ENCODE results near the gene JAKMIP1.

DNA sequence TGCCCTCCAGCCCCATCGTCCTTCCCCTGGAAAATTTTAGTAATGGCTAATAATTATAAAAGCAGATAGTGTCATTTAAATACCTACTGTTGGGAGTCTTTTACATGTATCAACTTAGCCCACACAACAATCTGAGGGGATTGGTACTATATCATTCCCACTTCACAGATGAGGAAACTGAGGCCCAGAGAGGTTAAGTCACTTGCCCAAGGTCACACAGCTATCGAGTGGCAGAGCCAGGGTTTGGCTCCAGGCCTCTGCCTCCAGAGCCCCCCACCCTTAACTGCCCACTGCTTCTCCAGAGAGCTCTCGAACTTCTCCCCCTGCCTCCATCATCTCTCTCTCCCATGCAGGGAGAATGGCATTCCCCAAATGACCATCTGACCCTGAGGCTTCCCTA, 189.6 kb downstream of the JAKMIP1 start:
- TF ChIP-seq, protein P1, sequence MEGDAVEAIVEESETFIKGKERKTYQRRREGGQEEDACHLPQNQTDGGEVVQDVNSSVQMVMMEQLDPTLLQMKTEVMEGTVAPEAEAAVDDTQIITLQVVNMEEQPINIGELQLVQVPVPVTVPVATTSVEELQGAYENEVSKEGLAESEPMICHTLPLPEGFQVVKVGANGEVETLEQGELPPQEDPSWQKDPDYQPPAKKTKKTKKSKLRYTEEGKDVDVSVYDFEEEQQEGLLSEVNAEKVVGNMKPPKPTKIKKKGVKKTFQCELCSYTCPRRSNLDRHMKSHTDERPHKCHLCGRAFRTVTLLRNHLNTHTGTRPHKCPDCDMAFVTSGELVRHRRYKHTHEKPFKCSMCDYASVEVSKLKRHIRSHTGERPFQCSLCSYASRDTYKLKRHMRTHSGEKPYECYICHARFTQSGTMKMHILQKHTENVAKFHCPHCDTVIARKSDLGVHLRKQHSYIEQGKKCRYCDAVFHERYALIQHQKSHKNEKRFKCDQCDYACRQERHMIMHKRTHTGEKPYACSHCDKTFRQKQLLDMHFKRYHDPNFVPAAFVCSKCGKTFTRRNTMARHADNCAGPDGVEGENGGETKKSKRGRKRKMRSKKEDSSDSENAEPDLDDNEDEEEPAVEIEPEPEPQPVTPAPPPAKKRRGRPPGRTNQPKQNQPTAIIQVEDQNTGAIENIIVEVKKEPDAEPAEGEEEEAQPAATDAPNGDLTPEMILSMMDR (IDR thresholded peaks at IDR 0.05): no peak
- TF ChIP-seq EZH2phosphoT487 (IDR thresholded peaks at IDR 0.05): no peak

Data from neural progenitor cell (in vitro differentiated cells).